Omental fat pad (tissue), 4 donors: ENCODE measurements around the gene VANGL1. TPM values are rescaled to one million over a fixed set of nuclear protein-coding genes. Genes with fewer than 3 reads are reported as not detected.

ENCODE experiments used
- ATAC-seq: fragments of 150-250 bp; one replicate; pipeline ENCODE4 v1.9.1; 2016; ENCODE audit warnings: mild to moderate bottlenecking, moderate library complexity; ENCODE audit not compliant: low FRiP score
- DNase-seq: peaks from one replicate; pipeline ENCODE4 v3.0.0-alpha.2; 2019; ENCODE audit warnings: low spot score
- CTCF ChIP-seq, 3 donors: fragments of 450-650 bp; IDR thresholded peaks; one replicate each; pipeline ENCODE4 v1.5.1; 2016 to 2017; ENCODE audit warnings: antibody characterized with exemption in 3 of 3, mild to moderate bottlenecking in 3 of 3, moderate library complexity in 2 of 3
- total RNA-seq, 4 donors: library from RNA; depleted of rRNA; stranded (reverse); fragments of >200 nt; gene quantifications; one replicate each; pipeline ENCODE4 v1.1.0, GENCODE V29; 2016

The VANGL1 gene
- total RNA-seq, 4 donors from 2014 or later: 4.9 to 9.6 (median 6.5) TPM

GRCh38 chr1:115701090-115701489 is 59.3 kb downstream of the VANGL1 start:
- TF ChIP-seq CTCF (IDR thresholded peaks at IDR 0.05): no peak
- no peak for ATAC-seq
- DNase-seq: no peak

- ATAC-seq: no peak
- DNase-seq: no peak
- TF ChIP-seq CTCF (IDR thresholded peaks at IDR 0.05): no peak
These were observed 61.2 kb downstream of the VANGL1 start for GRCh38 chr1:115702959-115703358.

- no peak for DNase-seq
- no peak for TF ChIP-seq CTCF (IDR thresholded peaks at IDR 0.05)
These were observed 63.5 kb downstream of the VANGL1 start for GRCh38 chr1:115705085-115705951.

GRCh38 chr1:115705963-115706362 is 64.2 kb downstream of the VANGL1 start:
- TF ChIP-seq CTCF (IDR thresholded peaks at IDR 0.05): no peak
- ATAC-seq: no peak
- no peak for DNase-seq

More at GRCh38 chr1:115705085-115705951, 63.5 kb downstream of the VANGL1 start:
- ATAC-seq: no peak

GRCh38 chr1:115706587-115707425 is 65.0 kb downstream of the VANGL1 start:
- ATAC-seq (no peak), DNase-seq (no peak)
- no peak for TF ChIP-seq CTCF (IDR thresholded peaks at IDR 0.05)

GRCh38 chr1:115710859-115711624 is 69.3 kb downstream of the VANGL1 start:
- no peak for TF ChIP-seq CTCF (IDR thresholded peaks at IDR 0.05)
- no peak for DNase-seq
- ATAC-seq: no peak
